ENCODE data around the gene SLC27A5. TPM values are rescaled to one million over a fixed set of nuclear protein-coding genes. Genes with fewer than 3 reads are reported as not detected.

The SLC27A5 gene
- total and polyA plus RNA-seq, 2 of the 13 experiments (the other 11 are each of a cell fraction or from before 2014, with no cell fraction given), result 30.3 to 40.2 TPM

DNA sequence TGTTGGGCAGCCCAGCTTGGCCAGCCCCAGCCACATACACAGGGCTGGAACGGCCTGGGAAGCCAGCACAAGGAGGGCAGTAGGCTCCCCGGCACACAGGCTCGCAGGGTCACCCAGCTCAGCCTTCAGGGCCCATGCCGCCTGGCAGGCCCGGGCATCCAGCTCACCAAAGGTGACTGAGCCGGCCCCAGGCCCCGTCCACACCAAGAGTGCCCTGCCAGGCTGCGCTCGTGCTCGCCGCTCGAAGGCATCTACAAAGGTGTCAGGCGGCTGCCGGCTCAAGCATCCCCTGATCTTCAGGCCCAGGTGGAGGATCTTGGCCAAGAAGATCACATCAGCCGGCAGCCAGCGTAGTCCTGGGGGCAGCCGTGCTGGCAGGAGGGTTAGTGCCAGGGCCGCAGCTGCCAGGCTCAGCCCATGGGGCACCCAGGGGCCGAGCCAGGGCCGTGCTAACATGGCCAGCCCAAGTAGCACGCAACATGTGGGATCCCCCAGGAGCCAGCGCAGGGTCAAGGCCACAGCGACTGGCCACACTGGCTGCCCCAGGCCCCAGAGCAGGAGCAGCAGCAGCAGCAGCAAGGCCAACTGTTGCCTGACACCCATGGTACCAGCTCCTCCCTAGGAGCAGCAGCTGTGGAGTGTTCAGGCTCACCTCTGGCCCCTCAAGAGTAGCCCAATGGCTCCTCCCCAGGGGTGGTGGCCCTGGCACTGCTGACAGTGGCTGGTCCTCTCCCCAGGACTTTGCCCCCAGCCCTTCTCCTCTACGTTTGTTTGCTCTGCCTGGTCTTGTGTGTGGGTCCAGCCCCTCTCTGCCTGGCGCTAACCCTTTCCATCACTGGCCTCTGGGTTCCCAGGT lies at the start of gene SLC27A5 (continued):
- TF ChIP-seq, protein P1, sequence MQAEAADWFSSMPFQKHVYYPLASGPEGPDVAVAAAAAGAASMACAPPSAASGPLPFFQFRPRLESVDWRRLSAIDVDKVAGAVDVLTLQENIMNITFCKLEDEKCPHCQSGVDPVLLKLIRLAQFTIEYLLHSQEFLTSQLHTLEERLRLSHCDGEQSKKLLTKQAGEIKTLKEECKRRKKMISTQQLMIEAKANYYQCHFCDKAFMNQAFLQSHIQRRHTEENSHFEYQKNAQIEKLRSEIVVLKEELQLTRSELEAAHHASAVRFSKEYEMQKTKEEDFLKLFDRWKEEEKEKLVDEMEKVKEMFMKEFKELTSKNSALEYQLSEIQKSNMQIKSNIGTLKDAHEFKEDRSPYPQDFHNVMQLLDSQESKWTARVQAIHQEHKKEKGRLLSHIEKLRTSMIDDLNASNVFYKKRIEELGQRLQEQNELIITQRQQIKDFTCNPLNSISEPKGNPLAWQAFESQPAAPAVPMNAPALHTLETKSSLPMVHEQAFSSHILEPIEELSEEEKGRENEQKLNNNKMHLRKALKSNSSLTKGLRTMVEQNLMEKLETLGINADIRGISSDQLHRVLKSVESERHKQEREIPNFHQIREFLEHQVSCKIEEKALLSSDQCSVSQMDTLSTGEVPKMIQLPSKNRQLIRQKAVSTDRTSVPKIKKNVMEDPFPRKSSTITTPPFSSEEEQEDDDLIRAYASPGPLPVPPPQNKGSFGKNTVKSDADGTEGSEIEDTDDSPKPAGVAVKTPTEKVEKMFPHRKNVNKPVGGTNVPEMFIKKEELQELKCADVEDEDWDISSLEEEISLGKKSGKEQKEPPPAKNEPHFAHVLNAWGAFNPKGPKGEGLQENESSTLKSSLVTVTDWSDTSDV (CRISPR knock-in tag; IDR thresholded peaks at IDR 0.05), result no peak
- peak; percentile 94 for TF ChIP-seq RXRA (CRISPR knock-in tag; IDR thresholded peaks at IDR 0.05)
- TF ChIP-seq, protein P2, sequence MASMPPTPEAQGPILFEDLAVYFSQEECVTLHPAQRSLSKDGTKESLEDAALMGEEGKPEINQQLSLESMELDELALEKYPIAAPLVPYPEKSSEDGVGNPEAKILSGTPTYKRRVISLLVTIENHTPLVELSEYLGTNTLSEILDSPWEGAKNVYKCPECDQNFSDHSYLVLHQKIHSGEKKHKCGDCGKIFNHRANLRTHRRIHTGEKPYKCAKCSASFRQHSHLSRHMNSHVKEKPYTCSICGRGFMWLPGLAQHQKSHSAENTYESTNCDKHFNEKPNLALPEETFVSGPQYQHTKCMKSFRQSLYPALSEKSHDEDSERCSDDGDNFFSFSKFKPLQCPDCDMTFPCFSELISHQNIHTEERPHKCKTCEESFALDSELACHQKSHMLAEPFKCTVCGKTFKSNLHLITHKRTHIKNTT (CRISPR knock-in tag; IDR thresholded peaks at IDR 0.05), result no peak
- TF ChIP-seq ZNF510 (CRISPR knock-in tag; IDR thresholded peaks at IDR 0.05; ENCODE audit: low read depth), result 0 out of 2 replicates have a peak, but pooled peaks have one; percentile 62
- TF ChIP-seq SMAD1 (CRISPR knock-in tag; IDR thresholded peaks at IDR 0.05; ENCODE audit: borderline replicate concordance, low read depth), result 0 out of 2 replicates have a peak, but pooled peaks have one; percentile 38
- peak; percentile 60 for TF ChIP-seq AGO1 (IDR thresholded peaks at IDR 0.05; ENCODE audit: low read depth, low read length, poor library complexity, severe bottlenecking)
- peak; percentile 84 for TF ChIP-seq RBFOX2 (IDR thresholded peaks at IDR 0.05; ENCODE audit: low read depth, low read length)
- TF ChIP-seq, protein P3, sequence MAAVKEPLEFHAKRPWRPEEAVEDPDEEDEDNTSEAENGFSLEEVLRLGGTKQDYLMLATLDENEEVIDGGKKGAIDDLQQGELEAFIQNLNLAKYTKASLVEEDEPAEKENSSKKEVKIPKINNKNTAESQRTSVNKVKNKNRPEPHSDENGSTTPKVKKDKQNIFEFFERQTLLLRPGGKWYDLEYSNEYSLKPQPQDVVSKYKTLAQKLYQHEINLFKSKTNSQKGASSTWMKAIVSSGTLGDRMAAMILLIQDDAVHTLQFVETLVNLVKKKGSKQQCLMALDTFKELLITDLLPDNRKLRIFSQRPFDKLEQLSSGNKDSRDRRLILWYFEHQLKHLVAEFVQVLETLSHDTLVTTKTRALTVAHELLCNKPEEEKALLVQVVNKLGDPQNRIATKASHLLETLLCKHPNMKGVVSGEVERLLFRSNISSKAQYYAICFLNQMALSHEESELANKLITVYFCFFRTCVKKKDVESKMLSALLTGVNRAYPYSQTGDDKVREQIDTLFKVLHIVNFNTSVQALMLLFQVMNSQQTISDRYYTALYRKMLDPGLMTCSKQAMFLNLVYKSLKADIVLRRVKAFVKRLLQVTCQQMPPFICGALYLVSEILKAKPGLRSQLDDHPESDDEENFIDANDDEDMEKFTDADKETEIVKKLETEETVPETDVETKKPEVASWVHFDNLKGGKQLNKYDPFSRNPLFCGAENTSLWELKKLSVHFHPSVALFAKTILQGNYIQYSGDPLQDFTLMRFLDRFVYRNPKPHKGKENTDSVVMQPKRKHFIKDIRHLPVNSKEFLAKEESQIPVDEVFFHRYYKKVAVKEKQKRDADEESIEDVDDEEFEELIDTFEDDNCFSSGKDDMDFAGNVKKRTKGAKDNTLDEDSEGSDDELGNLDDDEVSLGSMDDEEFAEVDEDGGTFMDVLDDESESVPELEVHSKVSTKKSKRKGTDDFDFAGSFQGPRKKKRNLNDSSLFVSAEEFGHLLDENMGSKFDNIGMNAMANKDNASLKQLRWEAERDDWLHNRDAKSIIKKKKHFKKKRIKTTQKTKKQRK (IDR thresholded peaks at IDR 0.05; ENCODE audit: low read length), result no peak
- TF ChIP-seq ZNF264 (CRISPR knock-in tag; IDR thresholded peaks at IDR 0.05), result peak; percentile 86; the same call in 1 of the 2 replicates
- TF ChIP-seq, protein P4, sequence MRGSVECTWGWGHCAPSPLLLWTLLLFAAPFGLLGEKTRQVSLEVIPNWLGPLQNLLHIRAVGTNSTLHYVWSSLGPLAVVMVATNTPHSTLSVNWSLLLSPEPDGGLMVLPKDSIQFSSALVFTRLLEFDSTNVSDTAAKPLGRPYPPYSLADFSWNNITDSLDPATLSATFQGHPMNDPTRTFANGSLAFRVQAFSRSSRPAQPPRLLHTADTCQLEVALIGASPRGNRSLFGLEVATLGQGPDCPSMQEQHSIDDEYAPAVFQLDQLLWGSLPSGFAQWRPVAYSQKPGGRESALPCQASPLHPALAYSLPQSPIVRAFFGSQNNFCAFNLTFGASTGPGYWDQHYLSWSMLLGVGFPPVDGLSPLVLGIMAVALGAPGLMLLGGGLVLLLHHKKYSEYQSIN (CRISPR knock-in tag; IDR thresholded peaks at IDR 0.05; ENCODE audit: borderline replicate concordance), result no peak
- TF ChIP-seq, protein P5, sequence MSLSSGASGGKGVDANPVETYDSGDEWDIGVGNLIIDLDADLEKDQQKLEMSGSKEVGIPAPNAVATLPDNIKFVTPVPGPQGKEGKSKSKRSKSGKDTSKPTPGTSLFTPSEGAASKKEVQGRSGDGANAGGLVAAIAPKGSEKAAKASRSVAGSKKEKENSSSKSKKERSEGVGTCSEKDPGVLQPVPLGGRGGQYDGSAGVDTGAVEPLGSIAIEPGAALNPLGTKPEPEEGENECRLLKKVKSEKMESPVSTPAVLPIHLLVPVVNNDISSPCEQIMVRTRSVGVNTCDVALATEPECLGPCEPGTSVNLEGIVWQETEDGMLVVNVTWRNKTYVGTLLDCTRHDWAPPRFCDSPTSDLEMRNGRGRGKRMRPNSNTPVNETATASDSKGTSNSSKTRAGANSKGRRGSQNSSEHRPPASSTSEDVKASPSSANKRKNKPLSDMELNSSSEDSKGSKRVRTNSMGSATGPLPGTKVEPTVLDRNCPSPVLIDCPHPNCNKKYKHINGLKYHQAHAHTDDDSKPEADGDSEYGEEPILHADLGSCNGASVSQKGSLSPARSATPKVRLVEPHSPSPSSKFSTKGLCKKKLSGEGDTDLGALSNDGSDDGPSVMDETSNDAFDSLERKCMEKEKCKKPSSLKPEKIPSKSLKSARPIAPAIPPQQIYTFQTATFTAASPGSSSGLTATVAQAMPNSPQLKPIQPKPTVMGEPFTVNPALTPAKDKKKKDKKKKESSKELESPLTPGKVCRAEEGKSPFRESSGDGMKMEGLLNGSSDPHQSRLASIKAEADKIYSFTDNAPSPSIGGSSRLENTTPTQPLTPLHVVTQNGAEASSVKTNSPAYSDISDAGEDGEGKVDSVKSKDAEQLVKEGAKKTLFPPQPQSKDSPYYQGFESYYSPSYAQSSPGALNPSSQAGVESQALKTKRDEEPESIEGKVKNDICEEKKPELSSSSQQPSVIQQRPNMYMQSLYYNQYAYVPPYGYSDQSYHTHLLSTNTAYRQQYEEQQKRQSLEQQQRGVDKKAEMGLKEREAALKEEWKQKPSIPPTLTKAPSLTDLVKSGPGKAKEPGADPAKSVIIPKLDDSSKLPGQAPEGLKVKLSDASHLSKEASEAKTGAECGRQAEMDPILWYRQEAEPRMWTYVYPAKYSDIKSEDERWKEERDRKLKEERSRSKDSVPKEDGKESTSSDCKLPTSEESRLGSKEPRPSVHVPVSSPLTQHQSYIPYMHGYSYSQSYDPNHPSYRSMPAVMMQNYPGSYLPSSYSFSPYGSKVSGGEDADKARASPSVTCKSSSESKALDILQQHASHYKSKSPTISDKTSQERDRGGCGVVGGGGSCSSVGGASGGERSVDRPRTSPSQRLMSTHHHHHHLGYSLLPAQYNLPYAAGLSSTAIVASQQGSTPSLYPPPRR (CRISPR knock-in tag; IDR thresholded peaks at IDR 0.05; ENCODE audit: borderline replicate concordance), result peak; percentile 86
- TF ChIP-seq SIX1 (CRISPR knock-in tag; IDR thresholded peaks at IDR 0.05; ENCODE audit: borderline replicate concordance), result no peak
- TF ChIP-seq ZNF660 (CRISPR knock-in tag; IDR thresholded peaks at IDR 0.05; ENCODE audit: borderline replicate concordance, low read depth), result no peak
- TF ChIP-seq ZSCAN30 (CRISPR knock-in tag; IDR thresholded peaks at IDR 0.05), result no peak

All from HepG2 (cell line).